Activated CD4-positive, alpha-beta T cell treated with anti-CD3 and anti-CD28 coated beads for 48 hours (primary cell): Measurements from ENCODE around the gene NACC2.
"Not testable (repeated sequence)": the region's sequence is repeated elsewhere in the genome, so short reads cannot be mapped to it uniquely, and the experiment has no call there.

ENCODE experiments used
- DNase-seq: peaks from one replicate; pipeline ENCODE4 v3.0.0-alpha.2; 2020

Gene NACC2

GRCh38 chr9:135973277-135974219 is 121.5 kb downstream of the NACC2 start:
- no peak for DNase-seq

GRCh38 chr9:135971892-135972291 is 123.2 kb downstream of the NACC2 start:
- peak; percentile 61 for DNase-seq

DNA sequence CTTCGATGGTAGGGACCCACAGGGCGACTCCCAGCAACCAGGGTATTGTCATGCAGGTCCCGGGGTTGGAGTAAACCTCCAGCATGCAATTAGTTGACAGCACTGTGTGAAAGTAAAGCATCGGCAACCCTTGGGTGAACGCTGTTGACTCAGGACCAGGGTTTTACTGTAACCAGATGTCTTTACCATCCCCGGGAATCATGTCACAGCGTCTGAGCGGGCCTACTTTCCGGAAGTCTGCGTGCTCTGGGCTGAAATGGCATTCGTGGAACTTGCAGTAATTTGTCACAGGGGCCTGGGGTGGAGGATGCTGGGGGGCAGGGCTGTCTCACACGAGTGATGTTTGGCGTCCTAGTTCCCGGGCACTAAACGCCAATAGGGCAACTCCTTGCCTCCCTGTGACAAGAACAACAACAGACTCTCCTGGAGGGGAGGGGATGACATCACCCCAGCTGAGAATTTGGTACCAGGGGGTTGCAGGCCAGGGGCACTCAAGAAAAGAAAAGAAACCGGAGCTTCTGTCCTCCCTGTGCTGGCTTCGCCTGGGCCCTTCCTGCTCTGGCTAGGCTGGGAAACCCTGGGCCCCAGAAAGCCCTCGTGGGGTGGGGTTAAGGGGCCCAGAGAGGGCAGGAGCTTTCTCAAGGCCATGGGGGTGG is 123.8 kb downstream of the NACC2 start:
- DNase-seq: no peak

DNA sequence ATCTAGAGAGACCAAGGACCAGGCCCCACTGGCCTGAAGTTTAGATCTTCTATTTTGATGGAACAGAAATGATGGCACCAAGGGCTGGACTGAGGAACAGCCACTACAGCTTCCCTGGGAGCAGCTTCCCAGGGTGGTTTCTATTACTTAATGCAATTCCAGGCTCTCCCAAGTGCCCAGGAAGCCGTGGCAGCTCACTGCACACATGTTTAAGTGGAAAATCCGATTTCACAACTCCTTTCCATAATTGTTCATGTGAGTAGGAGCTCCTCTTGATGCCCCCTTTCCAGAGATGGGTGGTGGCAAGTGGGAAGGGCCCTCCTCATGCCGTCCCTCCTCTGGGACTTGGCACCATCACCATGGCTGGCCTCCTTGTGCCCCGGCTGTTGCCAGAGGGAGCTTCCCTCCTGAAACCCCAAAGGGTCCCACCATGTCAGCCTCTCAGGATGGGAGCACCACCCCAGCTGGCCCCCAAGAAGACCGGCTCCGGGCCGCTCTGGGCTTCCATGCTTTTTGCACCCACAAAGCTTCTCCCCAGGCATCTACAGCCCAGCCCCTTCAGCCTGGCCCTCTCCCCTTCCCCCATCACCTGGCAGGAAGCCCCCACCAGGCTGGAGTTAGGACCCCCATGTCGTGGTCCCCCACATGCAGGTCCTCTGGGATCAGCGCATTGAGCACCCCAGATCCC is 124.8 kb downstream of the NACC2 start:
- no peak for DNase-seq

DNA sequence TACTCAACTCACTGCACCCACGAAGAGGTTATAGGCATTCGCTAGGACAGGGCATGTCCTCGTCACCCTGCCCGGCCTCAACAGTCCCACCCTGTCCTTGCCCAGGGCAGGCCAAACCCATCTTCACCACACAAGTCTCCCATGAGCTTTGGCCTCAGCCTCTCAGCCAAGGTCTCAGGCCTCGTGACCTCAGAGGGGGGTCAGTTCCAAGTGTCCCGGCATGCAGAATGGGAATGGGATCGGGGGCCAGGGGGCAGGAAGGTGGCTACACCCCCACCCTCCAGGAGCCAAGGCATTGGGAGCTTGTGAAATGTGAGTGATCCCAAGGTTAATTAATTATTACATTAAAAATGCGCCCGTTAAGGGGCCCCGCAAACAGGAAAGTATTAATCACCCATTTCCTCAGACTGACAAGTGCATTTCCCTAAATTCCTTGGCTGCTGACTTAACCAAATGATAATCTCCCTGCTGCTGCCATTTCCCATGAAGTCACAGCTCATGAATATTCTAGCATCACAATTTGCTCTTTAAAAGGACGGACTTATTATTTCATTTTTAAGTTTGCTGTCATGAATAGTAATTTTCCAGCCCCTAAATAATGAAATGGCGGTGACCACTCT is 125.9 kb downstream of the NACC2 start:
- no peak for DNase-seq

GRCh38 chr9:135968601-135969000 is 126.5 kb downstream of the NACC2 start:
- DNase-seq: no peak

DNA sequence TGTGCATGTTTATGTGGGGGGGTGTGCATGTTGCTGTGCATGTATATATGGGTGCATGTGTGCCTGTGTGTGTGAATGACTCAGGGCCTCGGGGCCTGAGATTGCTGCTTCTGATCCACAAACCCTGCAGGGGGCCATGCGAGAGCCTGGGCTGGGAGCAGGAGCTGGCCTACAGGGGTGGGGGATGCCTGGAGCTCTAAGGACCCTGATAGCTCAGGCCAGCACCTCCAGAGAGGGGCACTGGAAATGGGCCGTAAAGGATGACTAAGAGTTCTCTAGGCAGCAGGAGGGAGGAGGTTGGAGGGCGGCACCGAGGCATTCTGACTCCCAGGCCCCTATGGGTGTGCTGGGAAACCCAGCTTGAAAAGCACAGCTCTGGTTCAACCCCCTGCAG is 127.0 kb downstream of the NACC2 start:
- DNase-seq: no peak

DNA sequence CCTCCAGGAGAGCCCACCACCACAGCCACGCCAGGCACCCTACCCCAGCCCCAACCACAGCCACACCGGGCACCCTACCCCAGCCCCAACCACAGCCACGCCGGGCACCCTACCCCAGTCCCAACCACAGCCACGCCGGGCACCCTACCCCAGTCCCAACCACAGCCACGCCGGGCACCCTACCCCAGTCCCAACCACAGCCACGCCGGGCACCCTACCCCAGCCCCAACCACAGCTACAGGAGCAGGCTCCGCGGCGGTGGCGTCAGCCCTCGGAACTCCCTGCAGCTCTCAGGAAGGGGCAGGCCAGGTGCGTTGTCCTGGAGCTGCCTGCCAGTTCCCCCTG is 128.2 kb downstream of the NACC2 start:
- not testable (repeated sequence) for DNase-seq

DNA sequence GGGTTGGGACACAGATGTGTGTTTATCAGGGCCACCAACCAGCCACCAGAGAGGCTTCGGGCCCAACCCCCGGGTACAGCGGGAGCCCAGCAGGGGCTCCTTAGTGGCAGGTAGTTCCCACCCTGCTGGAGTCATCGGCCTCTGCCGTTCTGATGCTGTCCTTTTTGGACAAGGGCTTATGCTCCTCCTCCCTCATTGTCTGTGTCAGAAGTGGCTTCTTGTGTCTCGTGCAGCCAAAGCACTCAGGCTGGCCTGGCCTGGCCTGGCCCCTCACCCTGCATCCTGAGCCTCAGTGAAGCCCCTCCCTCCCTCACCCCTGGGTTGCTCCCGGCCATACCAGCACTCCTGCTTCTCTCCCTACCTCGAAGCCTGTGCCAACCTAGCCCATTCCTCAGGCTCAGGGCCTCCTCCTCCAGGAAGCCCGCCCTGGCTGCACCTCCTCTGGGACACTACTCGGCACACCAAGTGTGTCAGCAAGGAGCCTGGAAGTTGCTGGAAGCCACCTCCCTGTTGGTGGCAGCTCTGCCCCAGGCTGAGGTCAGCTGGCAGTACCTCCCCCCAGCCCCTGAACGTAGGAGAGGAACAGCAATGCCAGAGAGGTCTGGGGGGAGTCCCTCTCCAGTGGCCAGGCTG is 129.8 kb downstream of the NACC2 start:
- no peak for DNase-seq

DNA sequence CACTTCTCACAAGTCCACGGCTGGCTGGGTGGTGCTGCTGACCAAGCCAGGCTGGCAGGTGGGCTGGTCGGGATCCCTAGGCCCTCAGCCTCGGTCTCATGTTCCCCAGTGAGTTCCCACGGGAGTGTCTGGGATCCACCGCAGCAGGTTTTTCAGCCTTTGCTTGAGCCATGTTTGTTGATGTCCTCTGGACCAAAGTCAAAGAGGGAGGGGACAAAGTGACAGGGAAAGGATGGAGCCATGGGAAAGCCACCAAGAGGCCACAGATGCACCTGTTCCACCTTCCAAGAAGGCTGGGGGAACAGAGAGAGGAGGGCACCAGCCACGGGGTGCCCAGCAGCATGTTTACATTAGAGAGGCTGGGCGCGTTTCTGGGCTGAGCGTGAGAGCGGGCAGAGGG is 131.2 kb downstream of the NACC2 start:
- DNase-seq: no peak

- DNase-seq: no peak
Measured at GRCh38 chr9:135963338-135963737, 131.8 kb downstream of the NACC2 start.

DNA sequence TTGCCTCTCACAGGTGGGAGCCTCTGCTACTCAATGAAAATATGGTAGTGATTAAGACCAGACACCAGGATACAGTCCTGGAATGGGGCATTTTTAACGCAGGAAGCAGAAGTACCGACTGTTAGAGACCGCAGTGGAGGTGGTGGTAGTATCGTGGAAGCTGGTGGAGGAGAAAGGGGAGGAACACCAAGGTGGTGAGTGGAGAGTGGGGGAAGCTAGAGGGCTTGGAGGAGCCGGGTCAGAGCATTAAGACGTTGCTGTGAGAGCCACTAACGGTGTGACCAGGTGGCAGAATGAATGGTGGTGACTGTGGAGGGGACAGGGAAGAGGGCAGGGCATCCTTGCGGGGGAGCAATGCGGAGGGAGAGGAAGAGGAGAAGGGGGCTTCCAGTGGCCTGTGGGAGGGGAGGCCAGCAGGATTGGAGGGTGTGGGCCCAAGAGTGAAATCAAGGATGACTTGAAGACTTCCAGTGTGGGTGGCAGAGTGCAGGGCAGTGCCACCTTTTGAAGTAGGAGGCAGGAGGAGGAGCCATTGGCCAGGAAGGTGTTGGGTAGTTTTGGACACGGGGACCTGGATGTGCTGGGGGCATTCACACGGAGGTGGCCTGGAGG is 132.3 kb downstream of the NACC2 start:
- DNase-seq: no peak

DNA sequence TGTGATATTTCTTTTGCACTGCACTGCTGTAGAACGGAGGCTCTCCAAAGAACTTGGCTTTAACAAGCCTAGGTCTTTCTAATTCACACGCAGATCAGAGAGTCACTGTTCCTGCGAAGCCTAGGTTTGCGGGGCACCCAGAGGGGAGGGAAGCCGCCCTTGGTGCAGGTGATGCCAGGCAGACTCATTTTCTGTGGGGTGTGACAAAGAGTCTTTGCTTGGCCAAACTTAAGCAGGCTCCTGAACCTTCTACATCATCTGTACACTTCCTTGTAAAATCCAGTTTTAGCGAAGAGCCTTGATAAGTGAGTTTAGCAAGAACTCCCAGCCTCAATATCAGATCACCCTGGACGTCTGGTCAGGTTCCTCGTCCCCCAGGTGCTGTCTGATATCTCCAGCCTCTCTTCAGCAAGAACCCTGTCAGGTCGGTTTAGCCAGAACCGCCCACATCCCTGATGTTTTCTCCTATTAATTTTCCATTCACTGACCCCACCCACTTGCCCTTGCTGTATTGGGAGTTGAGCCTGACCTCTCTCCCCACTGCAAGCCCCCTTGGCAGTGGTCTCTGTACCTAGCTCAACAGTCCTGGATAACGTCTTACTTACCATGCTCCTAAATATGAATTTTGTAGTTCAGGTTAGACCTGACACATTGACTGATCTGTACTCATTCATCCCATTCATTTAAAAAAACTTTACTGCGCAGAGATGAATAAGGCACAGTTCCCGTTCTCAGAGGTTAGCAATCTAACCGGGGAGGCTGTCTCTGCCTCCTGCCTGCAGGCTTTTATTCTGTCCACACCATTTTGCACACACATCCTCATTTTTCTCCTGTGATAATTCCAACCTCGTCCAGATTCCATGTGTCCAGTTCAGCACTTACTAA is 133.0 kb downstream of the NACC2 start:
- peak; percentile 24 for DNase-seq

GRCh38 chr9:135961277-135961715 is 133.8 kb downstream of the NACC2 start, which contains the start of gene UBAC1:
UBAC1 (minus strand) TSS chr9:135961373; CDS start chr9:135961162, 211 bp downstream.
- peak; percentile 97 for DNase-seq

DNA sequence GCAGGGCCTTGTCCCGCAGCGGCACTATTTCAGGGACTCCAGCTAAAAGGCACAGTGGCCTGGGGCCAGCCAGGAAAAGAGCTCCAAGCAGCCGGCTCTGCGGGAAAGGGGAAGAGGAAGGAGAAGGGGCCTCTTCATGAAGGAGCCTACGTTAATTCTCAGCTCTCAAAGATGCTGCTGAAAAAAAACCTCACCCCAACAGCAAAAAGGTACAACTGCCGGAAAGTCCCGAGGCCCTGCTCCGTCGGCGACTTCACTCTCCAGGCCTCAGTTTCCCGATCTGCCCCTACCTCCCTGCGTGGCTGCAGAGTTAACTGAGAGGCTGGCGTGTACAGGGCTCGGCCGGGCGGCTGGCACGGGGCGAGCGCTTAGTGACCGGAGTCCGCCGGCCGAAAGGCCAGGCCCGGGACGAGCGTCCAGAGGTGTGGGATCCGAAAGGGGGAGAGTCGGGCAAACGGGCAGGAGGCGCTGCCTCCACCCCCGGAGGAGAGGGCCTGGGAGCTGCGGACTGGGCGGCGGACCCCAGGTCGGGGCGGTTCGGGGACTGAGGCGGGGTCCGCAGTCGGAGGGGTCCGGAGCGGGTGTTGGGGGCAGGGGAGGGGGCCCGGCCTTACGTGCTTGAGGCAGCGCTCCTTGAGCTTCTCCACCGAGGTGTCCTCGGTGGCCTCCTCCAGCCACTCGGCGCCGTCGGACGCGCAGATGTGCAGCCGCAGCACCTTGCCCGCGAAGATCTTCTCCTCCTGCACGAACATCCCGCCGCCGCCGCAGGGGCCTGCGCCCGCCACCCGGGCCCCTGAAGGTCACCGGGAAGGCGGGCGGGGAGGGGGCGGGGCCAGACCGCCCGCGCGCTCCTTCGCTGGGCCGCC is 134.4 kb downstream of the NACC2 start:
- DNase-seq: peak; percentile 19

DNA sequence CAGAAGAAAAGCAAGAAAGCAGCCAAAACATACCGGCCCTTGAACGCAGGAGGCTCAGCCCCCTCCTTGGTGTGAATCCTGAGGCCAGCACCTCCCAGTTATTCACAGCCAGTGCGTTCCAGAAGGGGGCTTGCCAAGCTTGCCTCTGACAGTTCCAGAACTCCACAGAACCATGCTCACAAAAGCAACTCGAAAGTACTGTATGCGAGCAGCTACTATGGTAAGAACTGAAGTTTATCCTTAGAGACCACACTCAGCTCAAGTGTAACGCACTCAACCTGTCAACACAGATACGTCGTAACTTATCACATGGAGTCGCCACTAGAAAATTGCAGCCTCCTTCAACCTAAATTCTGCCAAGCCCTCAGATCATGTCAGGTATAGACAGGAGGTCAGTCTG is 135.3 kb downstream of the NACC2 start:
- DNase-seq: no peak

- DNase-seq: no peak
Measured at GRCh38 chr9:135958485-135958884, 136.6 kb downstream of the NACC2 start.

DNA sequence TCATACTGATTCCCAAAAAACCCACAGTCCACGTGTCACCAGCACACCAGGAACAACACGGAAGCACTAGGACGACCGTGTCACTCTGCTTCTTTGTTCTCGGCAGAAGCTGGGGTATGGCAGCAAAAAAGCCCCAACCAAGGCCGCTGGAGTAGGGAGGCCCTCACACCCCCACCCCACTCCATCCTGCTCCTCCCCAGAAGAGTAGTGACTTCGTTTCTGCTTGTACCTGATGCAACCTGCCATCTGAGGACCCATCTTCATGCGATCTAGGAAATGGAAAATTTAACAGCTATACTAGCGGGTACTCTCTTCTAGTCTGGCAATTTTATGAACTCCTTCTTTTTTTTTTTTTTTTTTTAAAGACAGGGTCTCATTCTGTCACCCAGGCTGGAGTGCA is 137.7 kb downstream of the NACC2 start:
- DNase-seq: no peak

GRCh38 chr9:135956802-135957174 is 138.3 kb downstream of the NACC2 start:
- no peak for DNase-seq
